ENCODE data around the gene SRRM3.
A peak's percentile ranks its signal among the peaks of the same experiment; 100 is the strongest.
"Not testable (repeated sequence)": the region's sequence is repeated elsewhere in the genome, so short reads cannot be mapped to it uniquely, and the experiment has no call there.

The SRRM3 gene

DNA sequence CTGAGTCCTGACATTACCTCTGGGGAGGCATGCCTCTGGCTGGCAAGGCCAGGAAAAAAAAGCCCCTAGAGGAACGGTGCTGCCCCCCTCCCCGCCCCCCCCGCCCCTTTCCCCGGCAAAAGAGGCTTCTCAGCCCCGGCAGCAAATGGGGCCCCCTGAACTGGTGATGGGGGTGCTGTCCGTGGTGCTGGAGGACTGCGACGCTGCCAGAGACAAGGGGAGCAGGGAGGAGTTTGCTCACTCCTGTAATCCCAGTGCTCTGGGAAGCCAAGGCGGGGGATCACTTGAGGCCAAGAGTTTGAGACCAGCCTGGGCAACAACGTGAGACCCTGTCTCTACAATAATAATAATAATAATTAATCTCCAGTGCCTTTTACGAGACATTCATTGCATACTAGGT is 23.7 kb downstream of the SRRM3 start:
- DNase-seq (ENCODE audit: low read depth) = no peak
- H3K4me3 ChIP-seq (ENCODE audit: low read depth, low read length) = no peak overlapping the region

DNA sequence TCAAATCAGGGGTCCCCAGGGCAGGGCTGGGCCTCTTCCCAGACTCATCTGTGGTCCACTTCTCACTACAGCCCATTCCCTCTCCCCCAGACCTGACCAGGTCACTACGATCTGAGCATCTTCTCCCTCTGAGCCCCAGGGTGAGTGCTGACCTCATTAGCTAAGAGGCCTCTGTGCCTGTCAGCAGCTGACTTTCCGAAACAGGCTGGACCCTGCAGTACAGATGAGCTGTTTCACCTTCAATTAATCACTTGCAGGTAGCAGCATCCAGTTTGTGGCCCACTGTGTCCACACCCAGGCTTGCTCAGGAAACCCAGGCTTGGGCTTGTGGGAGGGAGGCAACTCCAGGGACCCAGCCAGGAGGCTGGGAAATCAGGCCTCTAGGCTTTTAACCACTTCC is 24.3 kb downstream of the SRRM3 start:
- no peak for DNase-seq (ENCODE audit: low read depth)
- H3K4me3 ChIP-seq (ENCODE audit: low read depth, low read length) = no peak overlapping the region

DNA sequence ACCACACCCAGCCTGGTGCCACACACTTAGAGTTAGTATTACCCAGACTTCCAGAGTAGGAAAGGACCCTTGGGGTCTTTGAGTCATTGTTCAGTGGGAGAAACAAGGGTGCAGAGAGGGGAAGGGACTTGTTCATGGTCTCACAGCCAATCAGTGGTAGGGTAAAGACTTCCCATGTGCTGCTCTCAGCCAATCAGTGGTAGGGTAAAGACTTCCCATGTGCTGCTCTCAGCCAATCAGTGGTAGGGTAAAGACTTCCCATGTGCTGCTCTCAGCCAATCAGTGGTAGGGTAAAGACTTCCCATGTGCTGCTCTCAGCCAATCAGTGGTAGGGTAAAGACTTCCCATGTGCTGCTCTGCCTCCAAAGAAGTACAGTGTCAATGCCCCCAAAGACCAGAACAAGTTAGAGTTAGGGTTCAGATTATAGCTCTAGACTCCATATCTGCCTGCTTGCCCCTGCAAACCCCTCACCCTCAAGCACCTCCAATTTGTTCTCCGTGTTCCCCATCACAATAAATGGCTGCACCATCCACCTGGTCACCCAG is 25.3 kb downstream of the SRRM3 start:
- not testable (repeated sequence) for DNase-seq (ENCODE audit: low read depth); H3K4me3 ChIP-seq (ENCODE audit: low read depth, low read length)

DNA sequence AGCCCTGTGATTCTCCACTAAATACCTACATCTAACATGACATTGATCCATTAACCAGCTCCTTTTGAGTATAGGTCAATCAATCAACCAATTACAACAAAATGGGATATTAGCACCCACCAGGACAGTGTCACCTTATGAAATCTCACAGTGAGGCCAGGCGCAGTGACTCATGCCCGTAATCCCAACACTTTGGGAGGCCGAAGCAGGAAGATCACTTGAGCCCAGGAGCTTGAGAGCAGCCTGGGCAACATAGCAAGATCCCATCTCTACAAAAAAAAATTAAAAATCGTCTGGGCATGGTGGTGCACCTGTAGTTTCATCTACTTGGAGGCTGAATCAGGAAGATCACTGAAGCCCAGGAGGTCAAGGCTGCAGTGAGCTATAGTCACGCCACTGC is 28.5 kb downstream of the SRRM3 start:
- H3K4me3 ChIP-seq (ENCODE audit: low read depth, low read length) = no peak overlapping the region
- DNase-seq (ENCODE audit: low read depth) = no peak

- DNase-seq (ENCODE audit: low read depth) = no peak
- no peak overlapping the region for H3K4me3 ChIP-seq (ENCODE audit: low read depth, low read length)
Measured at GRCh38 chr7:76231071-76231470, 29.4 kb downstream of the SRRM3 start.

DNA sequence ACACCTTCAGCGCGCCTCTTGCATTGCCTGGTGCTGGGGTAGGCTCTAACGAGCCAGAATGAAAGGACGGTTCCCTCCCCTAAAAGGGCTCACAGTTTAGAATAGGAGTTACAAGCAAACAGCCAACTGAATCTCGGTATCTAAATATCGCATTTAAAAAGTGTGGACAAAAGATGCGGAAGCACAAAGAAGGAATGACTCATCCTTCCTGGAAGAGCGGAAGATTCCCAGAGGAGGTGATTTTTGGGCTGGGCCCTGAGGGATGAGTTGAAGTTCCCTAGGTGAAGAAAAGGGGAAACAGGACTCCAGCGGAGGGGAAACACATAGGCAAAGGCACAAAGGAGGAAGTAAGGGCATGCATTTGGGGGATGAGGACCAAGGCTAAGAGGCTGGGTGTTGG is 29.9 kb downstream of the SRRM3 start:
- H3K4me3 ChIP-seq (ENCODE audit: low read depth, low read length) = no peak overlapping the region
- DNase-seq (ENCODE audit: low read depth) = no peak

DNA sequence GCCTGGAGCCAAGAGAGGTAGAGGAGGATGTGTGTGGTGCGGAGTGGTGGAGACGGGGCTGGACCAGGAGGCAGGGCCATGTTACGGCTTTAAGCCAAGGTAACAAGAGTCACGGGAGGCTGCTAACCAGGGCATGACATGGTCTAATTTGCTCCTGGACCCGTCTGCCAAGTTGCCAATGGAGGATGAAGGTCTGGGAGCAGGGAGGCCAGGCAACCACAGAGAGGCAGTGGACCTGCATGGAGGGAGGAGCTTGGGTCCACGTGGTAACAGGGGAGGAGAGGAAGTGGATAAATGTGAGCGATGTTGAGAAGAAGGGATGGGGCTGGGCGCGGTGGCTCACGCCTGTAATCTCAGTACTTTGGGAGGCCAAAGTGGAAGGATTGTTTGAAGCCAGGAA is 31.0 kb downstream of the SRRM3 start:
- no peak for DNase-seq (ENCODE audit: low read depth)

GRCh38 chr7:76233538-76234281 is 32.0 kb downstream of the SRRM3 start:
- no peak for DNase-seq (ENCODE audit: low read depth)
- H3K4me3 ChIP-seq (ENCODE audit: low read depth, low read length) = no peak overlapping the region

More for the DNA sequence above, 31.0 kb downstream of the SRRM3 start:
- no peak overlapping the region for H3K4me3 ChIP-seq (ENCODE audit: low read depth, low read length)

- no peak overlapping the region for H3K4me3 ChIP-seq (ENCODE audit: low read depth, low read length)
- no peak for DNase-seq (ENCODE audit: low read depth)
Measured at GRCh38 chr7:76234282-76234584, 32.5 kb downstream of the SRRM3 start.

DNA sequence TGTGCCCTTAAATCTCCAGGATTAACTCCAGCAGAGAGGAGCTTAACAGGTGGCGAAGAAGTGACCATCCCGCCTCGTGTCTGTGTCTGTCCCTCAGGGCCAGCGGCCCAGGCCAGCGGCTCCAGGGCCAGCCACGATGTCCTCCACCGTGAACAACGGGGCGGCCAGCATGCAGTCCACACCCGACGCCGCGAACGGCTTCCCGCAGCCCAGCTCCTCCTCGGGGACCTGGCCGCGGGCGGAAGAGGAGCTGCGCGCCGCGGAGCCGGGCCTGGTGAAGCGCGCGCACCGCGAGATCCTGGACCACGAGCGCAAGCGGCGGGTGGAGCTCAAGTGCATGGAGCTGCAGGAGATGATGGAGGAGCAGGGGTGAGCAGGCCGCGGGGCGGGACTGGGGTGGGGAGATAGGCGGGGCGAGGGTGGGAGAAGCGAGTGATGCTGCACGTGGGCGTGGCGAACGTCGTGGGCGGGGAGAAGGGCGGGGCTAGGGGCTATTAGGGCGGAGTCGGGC is 33.3 kb downstream of the SRRM3 start:
- DNase-seq (ENCODE audit: low read depth) = peak; percentile 52
- peak overlapping the region; percentile 29 for H3K4me3 ChIP-seq (ENCODE audit: low read depth, low read length)

DNA sequence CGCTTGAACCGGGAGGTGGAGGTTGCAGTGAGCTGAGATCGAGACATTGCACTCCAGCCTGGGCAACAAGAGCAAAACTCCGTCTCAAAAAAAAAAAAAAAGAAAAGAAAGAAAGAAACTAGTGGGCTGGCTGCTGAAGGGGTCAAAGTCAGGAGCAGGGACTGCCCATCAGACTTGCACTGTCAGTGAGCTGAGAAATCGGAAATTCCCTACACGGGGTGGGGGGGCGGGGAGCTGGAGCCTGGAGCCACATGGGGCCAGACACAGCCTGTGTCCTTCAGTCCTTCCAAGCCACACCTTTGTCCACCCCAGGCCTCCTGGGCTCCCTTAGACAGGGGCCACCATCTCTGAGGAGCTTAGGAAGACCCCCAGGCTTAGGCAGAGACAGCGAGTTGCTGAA is 34.5 kb downstream of the SRRM3 start:
- DNase-seq (ENCODE audit: low read depth) = no peak
- no peak overlapping the region for H3K4me3 ChIP-seq (ENCODE audit: low read depth, low read length)

GRCh38 chr7:76238326-76238725 is 36.6 kb downstream of the SRRM3 start:
- H3K4me3 ChIP-seq (ENCODE audit: low read depth, low read length) = no peak overlapping the region

GRCh38 chr7:76241141-76241540 is 39.4 kb downstream of the SRRM3 start:
- H3K4me3 ChIP-seq (ENCODE audit: low read depth, low read length) = no peak overlapping the region
- no peak for DNase-seq (ENCODE audit: low read depth)

More at GRCh38 chr7:76238326-76238725, 36.6 kb downstream of the SRRM3 start:
- DNase-seq (ENCODE audit: low read depth) = no peak

GRCh38 chr7:76242517-76243063 is 40.9 kb downstream of the SRRM3 start:
- H3K4me3 ChIP-seq (ENCODE audit: low read depth, low read length); DNase-seq (ENCODE audit: low read depth): not testable (repeated sequence)

GRCh38 chr7:76244781-76245391 is 43.2 kb downstream of the SRRM3 start:
- H3K4me3 ChIP-seq (ENCODE audit: low read depth, low read length) = no peak overlapping the region
- DNase-seq (ENCODE audit: low read depth) = no peak

- DNase-seq (ENCODE audit: low read depth) = no peak
- no peak overlapping the region for H3K4me3 ChIP-seq (ENCODE audit: low read depth, low read length)
Measured at GRCh38 chr7:76246804-76247389, 45.2 kb downstream of the SRRM3 start.

DNA sequence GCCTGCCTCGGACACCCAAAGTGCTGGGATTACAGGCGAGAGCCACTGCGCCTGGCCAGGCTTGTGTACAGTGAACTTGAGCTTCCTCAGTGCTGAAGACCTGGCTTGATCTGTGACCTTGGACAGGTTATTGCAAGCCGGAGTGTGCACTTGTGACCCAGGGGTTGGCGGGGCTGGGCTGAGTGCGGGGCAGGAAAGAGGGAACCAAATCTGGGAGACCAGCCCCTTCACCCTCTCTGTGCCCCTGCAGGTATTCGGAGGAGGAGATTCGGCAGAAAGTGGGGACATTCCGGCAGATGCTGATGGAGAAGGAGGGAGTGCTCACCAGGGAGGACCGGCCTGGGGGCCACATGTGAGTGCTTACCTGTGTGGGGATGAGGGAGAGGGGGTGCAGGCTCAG is 46.2 kb downstream of the SRRM3 start:
- no peak overlapping the region for H3K4me3 ChIP-seq (ENCODE audit: low read depth, low read length)
- no peak for DNase-seq (ENCODE audit: low read depth)

DNA sequence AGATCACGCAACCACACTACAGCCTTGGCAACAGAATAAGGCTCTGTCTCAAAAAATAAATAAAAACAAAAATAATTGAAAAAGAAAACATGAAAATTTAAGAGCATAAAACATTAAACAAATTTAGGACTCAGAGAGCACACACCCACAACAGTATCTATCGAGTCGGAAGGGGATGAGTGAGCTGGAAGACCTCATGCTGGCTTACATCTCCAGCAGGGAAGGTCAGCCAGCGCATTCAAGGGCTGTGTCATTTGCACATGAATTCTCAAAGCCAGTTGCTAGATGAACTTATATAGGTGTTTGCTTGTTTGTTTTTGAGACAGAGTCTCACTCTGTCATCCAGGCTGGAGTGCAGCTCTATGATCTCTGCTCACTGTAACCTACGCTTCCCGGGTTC is 50.3 kb downstream of the SRRM3 start:
- H3K4me3 ChIP-seq (ENCODE audit: low read depth, low read length) = no peak overlapping the region
- DNase-seq (ENCODE audit: low read depth) = no peak

DNA sequence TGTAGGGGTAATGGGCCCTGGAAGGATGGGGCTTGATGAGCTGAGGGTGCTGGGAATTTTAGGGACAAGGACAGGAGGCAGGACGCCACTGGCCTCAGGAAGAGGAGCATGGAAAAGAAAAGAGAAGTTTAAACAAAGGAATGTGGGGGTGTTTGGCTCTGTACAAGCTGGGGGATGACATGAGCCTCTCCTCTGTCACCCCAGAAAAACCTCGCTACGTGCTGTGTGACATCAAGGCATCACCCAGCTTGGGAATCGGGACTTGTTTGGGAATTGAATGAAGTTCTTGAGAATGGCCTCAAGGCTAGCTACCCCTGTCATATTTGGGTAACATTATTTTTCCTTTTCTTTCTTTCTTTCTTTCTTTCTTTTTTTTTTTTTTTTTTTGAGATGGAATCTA is 53.1 kb downstream of the SRRM3 start:
- no peak overlapping the region for H3K4me3 ChIP-seq (ENCODE audit: low read depth, low read length)
- no peak for DNase-seq (ENCODE audit: low read depth)

DNA sequence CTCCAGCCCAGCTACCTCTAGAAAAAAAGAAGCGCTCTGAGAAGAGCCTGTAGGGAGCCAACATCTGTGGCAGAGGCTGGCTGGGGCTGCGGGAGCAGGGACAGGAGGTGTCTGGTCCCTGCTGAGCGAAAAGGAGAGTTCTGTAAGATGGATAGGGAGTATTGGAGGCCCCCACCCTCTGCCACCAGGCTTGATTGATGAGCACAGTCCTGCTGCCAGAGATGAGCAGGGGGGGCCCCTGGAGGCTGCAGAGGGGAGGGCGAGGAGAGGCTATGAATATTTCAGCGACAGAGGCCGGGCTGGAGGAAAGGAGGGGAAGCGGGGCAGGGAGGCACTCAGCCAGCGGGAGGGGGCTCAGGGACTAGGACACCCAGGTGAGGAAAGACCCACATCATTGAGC is 56.3 kb downstream of the SRRM3 start:
- H3K4me3 ChIP-seq (ENCODE audit: low read depth, low read length) = no peak overlapping the region
- DNase-seq (ENCODE audit: low read depth) = no peak
